ENCODE results near the gene TBKBP1. TPM values are rescaled to one million over a fixed set of nuclear protein-coding genes. Genes with fewer than 3 reads are reported as not detected.

Gene TBKBP1
- total RNA-seq, 1 donor from 2014 or later: 13.6 TPM

- H3K27me3 Mint-ChIP-seq (ENCODE audit: low read depth): peaks cover 51% of the 10 kb centered on the region
- no peak for DNase-seq (ENCODE audit: low spot score)
- peaks cover 2% of the 10 kb centered on the region for H3K4me1 Mint-ChIP-seq (ENCODE audit: low read depth)
- TF ChIP-seq, protein P1, sequence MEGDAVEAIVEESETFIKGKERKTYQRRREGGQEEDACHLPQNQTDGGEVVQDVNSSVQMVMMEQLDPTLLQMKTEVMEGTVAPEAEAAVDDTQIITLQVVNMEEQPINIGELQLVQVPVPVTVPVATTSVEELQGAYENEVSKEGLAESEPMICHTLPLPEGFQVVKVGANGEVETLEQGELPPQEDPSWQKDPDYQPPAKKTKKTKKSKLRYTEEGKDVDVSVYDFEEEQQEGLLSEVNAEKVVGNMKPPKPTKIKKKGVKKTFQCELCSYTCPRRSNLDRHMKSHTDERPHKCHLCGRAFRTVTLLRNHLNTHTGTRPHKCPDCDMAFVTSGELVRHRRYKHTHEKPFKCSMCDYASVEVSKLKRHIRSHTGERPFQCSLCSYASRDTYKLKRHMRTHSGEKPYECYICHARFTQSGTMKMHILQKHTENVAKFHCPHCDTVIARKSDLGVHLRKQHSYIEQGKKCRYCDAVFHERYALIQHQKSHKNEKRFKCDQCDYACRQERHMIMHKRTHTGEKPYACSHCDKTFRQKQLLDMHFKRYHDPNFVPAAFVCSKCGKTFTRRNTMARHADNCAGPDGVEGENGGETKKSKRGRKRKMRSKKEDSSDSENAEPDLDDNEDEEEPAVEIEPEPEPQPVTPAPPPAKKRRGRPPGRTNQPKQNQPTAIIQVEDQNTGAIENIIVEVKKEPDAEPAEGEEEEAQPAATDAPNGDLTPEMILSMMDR (IDR thresholded peaks at IDR 0.05): no peak
- H3K36me3 Mint-ChIP-seq (ENCODE audit: low read depth): no peaks in the 10 kb centered on the region
- no peak overlapping the region for H3K27ac Mint-ChIP-seq (ENCODE audit: unreplicated experiment)
- H3K4me3 Mint-ChIP-seq (ENCODE audit: unreplicated experiment): no peak overlapping the region
- no peaks in the 10 kb centered on the region for H3K9me3 Mint-ChIP-seq (ENCODE audit: low read depth)
These were observed 47.3 kb downstream of the TBKBP1 start for GRCh38 chr17:47741109-47741792.

DNA sequence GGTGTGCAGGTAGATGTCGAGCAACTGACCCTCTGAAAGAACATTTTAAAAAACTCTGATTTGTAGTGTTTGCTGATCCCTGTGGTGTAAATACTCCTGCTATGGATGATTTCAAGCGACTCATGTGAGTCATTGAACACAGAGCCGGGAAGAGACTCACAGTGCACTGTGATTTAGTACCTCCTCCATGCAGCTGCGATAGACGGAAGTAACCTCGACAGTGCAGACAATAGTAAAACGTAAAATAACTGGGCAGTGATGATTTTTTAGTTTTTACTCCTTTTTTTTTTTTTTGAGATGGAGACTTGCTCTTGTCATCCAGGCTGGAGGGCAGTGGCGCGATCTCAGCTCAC, 47.8 kb downstream of the TBKBP1 start:
- peaks cover 48% of the 10 kb centered on the region for H3K27me3 Mint-ChIP-seq (ENCODE audit: low read depth)
- TF ChIP-seq, protein P1 (IDR thresholded peaks at IDR 0.05): no peak
- DNase-seq (ENCODE audit: low spot score): no peak
- no peak overlapping the region for H3K27ac Mint-ChIP-seq (ENCODE audit: unreplicated experiment)
- H3K4me1 Mint-ChIP-seq (ENCODE audit: low read depth): peaks cover 2% of the 10 kb centered on the region
- no peak overlapping the region for H3K4me3 Mint-ChIP-seq (ENCODE audit: unreplicated experiment)
- no peaks in the 10 kb centered on the region for H3K36me3 Mint-ChIP-seq (ENCODE audit: low read depth)
- no peaks in the 10 kb centered on the region for H3K9me3 Mint-ChIP-seq (ENCODE audit: low read depth)

GRCh38 chr17:47742319-47743181, 48.6 kb downstream of the TBKBP1 start:
- TF ChIP-seq, protein P1 (IDR thresholded peaks at IDR 0.05): peak; percentile 71
- no peak for DNase-seq (ENCODE audit: low spot score)
- H3K36me3 Mint-ChIP-seq (ENCODE audit: low read depth): no peaks in the 10 kb centered on the region
- no peak overlapping the region for H3K27ac Mint-ChIP-seq (ENCODE audit: unreplicated experiment)
- H3K9me3 Mint-ChIP-seq (ENCODE audit: low read depth): no peaks in the 10 kb centered on the region
- H3K4me1 Mint-ChIP-seq (ENCODE audit: low read depth): peaks cover 2% of the 10 kb centered on the region
- H3K27me3 Mint-ChIP-seq (ENCODE audit: low read depth): peaks cover 49% of the 10 kb centered on the region
- no peak overlapping the region for H3K4me3 Mint-ChIP-seq (ENCODE audit: unreplicated experiment)

- H3K36me3 Mint-ChIP-seq (ENCODE audit: low read depth): no peaks in the 10 kb centered on the region
- H3K4me1 Mint-ChIP-seq (ENCODE audit: low read depth): peaks cover 2% of the 10 kb centered on the region
- DNase-seq (ENCODE audit: low spot score): no peak
- TF ChIP-seq, protein P1 (IDR thresholded peaks at IDR 0.05): no peak
- no peak overlapping the region for H3K27ac Mint-ChIP-seq (ENCODE audit: unreplicated experiment)
- H3K27me3 Mint-ChIP-seq (ENCODE audit: low read depth): peaks cover 56% of the 10 kb centered on the region
- H3K9me3 Mint-ChIP-seq (ENCODE audit: low read depth): no peaks in the 10 kb centered on the region
- H3K4me3 Mint-ChIP-seq (ENCODE audit: unreplicated experiment): no peak overlapping the region
These were observed 50.4 kb downstream of the TBKBP1 start for GRCh38 chr17:47744168-47745036.

DNA sequence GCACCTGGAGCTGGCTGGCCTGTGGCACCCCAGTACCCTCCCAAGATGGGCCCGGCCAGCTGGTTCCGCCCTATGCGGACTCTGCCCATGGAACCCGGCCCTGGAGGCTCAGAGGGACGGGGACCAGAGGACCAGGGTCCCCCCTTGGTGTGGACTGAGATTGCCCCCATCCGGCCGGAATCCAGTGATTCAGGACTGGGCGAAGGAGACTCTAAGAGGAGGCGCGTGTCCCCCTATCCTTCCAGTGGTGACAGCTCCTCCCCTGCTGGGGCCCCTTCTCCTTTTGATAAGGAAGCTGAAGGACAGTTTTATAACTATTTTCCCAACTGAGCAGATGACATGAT, 51.0 kb downstream of the TBKBP1 start:
- Mint-ChIP-seq H3K27ac (ENCODE audit: unreplicated experiment) (no peak overlapping the region), H3K4me1 (ENCODE audit: low read depth) (peaks cover 2% of the 10 kb centered on the region), H3K27me3 (ENCODE audit: low read depth) (peaks cover 62% of the 10 kb centered on the region)

More for the DNA sequence above, 51.0 kb downstream of the TBKBP1 start:
- H3K4me3 Mint-ChIP-seq (ENCODE audit: unreplicated experiment): no peak overlapping the region
- TF ChIP-seq, protein P1 (IDR thresholded peaks at IDR 0.05): no peak
- no peaks in the 10 kb centered on the region for H3K36me3 Mint-ChIP-seq (ENCODE audit: low read depth)
- no peak for DNase-seq (ENCODE audit: low spot score)
- H3K9me3 Mint-ChIP-seq (ENCODE audit: low read depth): no peaks in the 10 kb centered on the region

All from chondrocyte (in vitro differentiated cells).